GM19328 (cell line): Measurements from ENCODE around the gene LPXN.
"Not testable (repeated sequence)": the region's sequence is repeated elsewhere in the genome, so short reads cannot be mapped to it uniquely, and the experiment has no call there.

Source experiments
- ATAC-seq: cut with Tn5 transposase; IDR thresholded peaks from one replicate; pipeline ENCODE4 v1.9.1; 2021; ENCODE audit warnings: mild to moderate bottlenecking, moderate library complexity; ENCODE audit not compliant: unreplicated experiment

Gene LPXN

GRCh38 chr11:58579192-58580129 is 3.8 kb upstream of the LPXN start:
- ATAC-seq, result peak; percentile 33

- peak; percentile 31 for ATAC-seq
These were observed 3.1 kb upstream of the LPXN start, which contains the start of gene ZFP91 for GRCh38 chr11:58578635-58579191. Gene ZFP91, plus strand, starts transcription at chr11:58579063. Its CDS starts 219 bp downstream, at chr11:58579282.

GRCh38 chr11:58578136-58578634 is 2.5 kb upstream of the LPXN start:
- no peak for ATAC-seq

- peak; percentile 43 for ATAC-seq
These were observed 2.0 kb upstream of the LPXN start for GRCh38 chr11:58577555-58578135.

GRCh38 chr11:58576887-58577471 is 1.3 kb upstream of the LPXN start:
- ATAC-seq, result no peak

GRCh38 chr11:58574881-58575280 is 775 bp downstream of the LPXN start:
- ATAC-seq, result no peak

- no peak for ATAC-seq
These were observed 2.1 kb downstream of the LPXN start for GRCh38 chr11:58573451-58574104.

GRCh38 chr11:58572906-58573305 is 2.8 kb downstream of the LPXN start:
- ATAC-seq, result not testable (repeated sequence)

- peak; percentile 85 for ATAC-seq
These were observed 7.7 kb downstream of the LPXN start for GRCh38 chr11:58567889-58568512.

GRCh38 chr11:58564231-58564630 is 11.4 kb downstream of the LPXN start:
- no peak for ATAC-seq

- ATAC-seq, result no peak
These were observed 13.3 kb downstream of the LPXN start for GRCh38 chr11:58562375-58562800.

GRCh38 chr11:58561394-58562098 is 14.1 kb downstream of the LPXN start:
- no peak for ATAC-seq

- ATAC-seq, result no peak
These were observed 14.8 kb downstream of the LPXN start for GRCh38 chr11:58560842-58561241.

- ATAC-seq, result no peak
These were observed 26.0 kb downstream of the LPXN start for GRCh38 chr11:58549644-58550043.

GRCh38 chr11:58546841-58547240 is 28.8 kb downstream of the LPXN start:
- ATAC-seq, result no peak

- ATAC-seq, result no peak
These were observed 43.8 kb downstream of the LPXN start for GRCh38 chr11:58531865-58532341.

- no peak for ATAC-seq
These were observed 45.4 kb downstream of the LPXN start for GRCh38 chr11:58530236-58530635.

GRCh38 chr11:58527429-58527828 is 48.2 kb downstream of the LPXN start:
- no peak for ATAC-seq

- ATAC-seq, result no peak
These were observed 48.9 kb downstream of the LPXN start for GRCh38 chr11:58526721-58527120.
